Ascending aorta (tissue), 2 donors: Measurements from ENCODE around the gene DCBLD1. TPM values are rescaled to one million over a fixed set of nuclear protein-coding genes. Genes with fewer than 3 reads are reported as not detected.

Experiments
- DNase-seq, 2 donors: peaks; one replicate each; pipeline ENCODE4 v3.0.0-alpha.2; 2019; ENCODE audit warnings: low spot score in 2 of 2
- H3K27ac ChIP-seq, 2 donors: fragments of 200-600 bp; sonication (generic); one replicate each; pipeline ENCODE4 v1.5.1; 2016 to 2017; ENCODE audit warnings: mild to moderate bottlenecking in 1 of 2
- H3K27me3 ChIP-seq: fragments of 200-600 bp; sonication (generic); one replicate; pipeline ENCODE4 v1.5.1; 2017
- H3K36me3 ChIP-seq, 2 donors: fragments of 200-600 bp; sonication (generic); one replicate each; pipeline ENCODE4 v1.5.1; 2016
- H3K4me1 ChIP-seq, 2 donors: fragments of 200-600 bp; sonication (generic); one replicate each; pipeline ENCODE4 v1.5.1; 2016 to 2017; ENCODE audit warnings: mild to moderate bottlenecking in 1 of 2
- H3K4me3 ChIP-seq, 2 donors: fragments of 200-600 bp; sonication (generic); one replicate each; pipeline ENCODE4 v1.5.1; 2016 to 2017; ENCODE audit warnings: mild to moderate bottlenecking in 1 of 2
- H3K9me3 ChIP-seq, 2 donors: fragments of 200-600 bp; sonication (generic); one replicate each; pipeline ENCODE4 v1.5.1; 2016
- CTCF ChIP-seq, 3 experiments: fragments of 200-600 bp in 2 of 3; fragments of 450-650 bp in 1 of 3; sonication (generic) in 2 of 3; IDR thresholded peaks; one replicate each; pipeline ENCODE4 v1.5.1; 2016 to 2019; ENCODE audit warnings: antibody characterized with exemption in 3 of 3, mild to moderate bottlenecking in 1 of 3, moderate library complexity in 1 of 3
- intact Hi-C: fragments of 100-400 bp; cut with DNase I; formaldehyde crosslinking; loops from one replicate; pipeline ENCODE4 v1.15.1; 2023
- total RNA-seq: library from RNA; depleted of rRNA; stranded (reverse); fragments of >200 nt; gene quantifications from one replicate; pipeline ENCODE4 v1.1.0, GENCODE V29; 2016

DCBLD1 gene
- total RNA-seq, 1 donor from 2014 or later = 0.85 TPM

GRCh38 chr6:117456998-117457397 is 25.5 kb upstream of the DCBLD1 start:
- no peak overlapping the region for H3K27ac ChIP-seq
- H3K4me3 ChIP-seq = no peak overlapping the region
- no peak for DNase-seq
- intact Hi-C loops = no loop called here
- no peaks in the 10 kb centered on the region for H3K4me1 ChIP-seq
- TF ChIP-seq CTCF (IDR thresholded peaks at IDR 0.05) = no peak
- no peaks in the 10 kb centered on the region for H3K36me3 ChIP-seq
- no peaks in the 10 kb centered on the region for H3K9me3 ChIP-seq
- H3K27me3 ChIP-seq = no peaks in the 10 kb centered on the region

- Histone ChIP-seq H3K36me3 (no peaks in the 10 kb centered on the region), H3K27me3 (no peaks in the 10 kb centered on the region)
- intact Hi-C loops = no loop called here
These were observed 23.1 kb upstream of the DCBLD1 start for GRCh38 chr6:117459204-117459944.

GRCh38 chr6:117463762-117464665 is 18.5 kb upstream of the DCBLD1 start:
- intact Hi-C loops = no loop called here

More at GRCh38 chr6:117459204-117459944, 23.1 kb upstream of the DCBLD1 start:
- no peaks in the 10 kb centered on the region for H3K9me3 ChIP-seq
- H3K4me3 ChIP-seq = no peak overlapping the region
- no peak overlapping the region for H3K27ac ChIP-seq
- no peaks in the 10 kb centered on the region for H3K4me1 ChIP-seq
- no peak for DNase-seq
- no peak for TF ChIP-seq CTCF (IDR thresholded peaks at IDR 0.05)

GRCh38 chr6:117464700-117465099 is 17.8 kb upstream of the DCBLD1 start:
- no peak for DNase-seq
- Histone ChIP-seq H3K4me3 (no peak overlapping the region), H3K27me3 (no peaks in the 10 kb centered on the region), H3K9me3 (no peaks in the 10 kb centered on the region), H3K27ac (no peak overlapping the region), H3K36me3 (no peaks in the 10 kb centered on the region), H3K4me1 (no peaks in the 10 kb centered on the region)
- no peak for TF ChIP-seq CTCF (IDR thresholded peaks at IDR 0.05)
- intact Hi-C loops = no loop called here

More at GRCh38 chr6:117463762-117464665, 18.5 kb upstream of the DCBLD1 start:
- no peak for TF ChIP-seq CTCF (IDR thresholded peaks at IDR 0.05)
- no peaks in the 10 kb centered on the region for H3K9me3 ChIP-seq
- no peak overlapping the region for H3K27ac ChIP-seq
- no peak for DNase-seq
- H3K4me1 ChIP-seq = no peaks in the 10 kb centered on the region
- H3K36me3 ChIP-seq = no peaks in the 10 kb centered on the region
- no peaks in the 10 kb centered on the region for H3K27me3 ChIP-seq
- no peak overlapping the region for H3K4me3 ChIP-seq

GRCh38 chr6:117465691-117466090 is 16.8 kb upstream of the DCBLD1 start:
- DNase-seq = no peak
- H3K27me3 ChIP-seq = no peaks in the 10 kb centered on the region
- TF ChIP-seq CTCF (IDR thresholded peaks at IDR 0.05) = no peak
- intact Hi-C loops = no loop called here
- no peaks in the 10 kb centered on the region for H3K9me3 ChIP-seq
- no peaks in the 10 kb centered on the region for H3K36me3 ChIP-seq
- H3K4me3 ChIP-seq = no peak overlapping the region
- H3K27ac ChIP-seq = no peak overlapping the region
- H3K4me1 ChIP-seq = no peaks in the 10 kb centered on the region
